ENCODE data around the gene LDLRAD3. TPM values are rescaled to one million over a fixed set of nuclear protein-coding genes. Genes with fewer than 3 reads are reported as not detected.
A peak's percentile ranks its signal among the peaks of the same experiment; 100 is the strongest.

LDLRAD3 gene
- total RNA-seq, 1 experiment from 2014 or later, result 12.1 TPM

DNA sequence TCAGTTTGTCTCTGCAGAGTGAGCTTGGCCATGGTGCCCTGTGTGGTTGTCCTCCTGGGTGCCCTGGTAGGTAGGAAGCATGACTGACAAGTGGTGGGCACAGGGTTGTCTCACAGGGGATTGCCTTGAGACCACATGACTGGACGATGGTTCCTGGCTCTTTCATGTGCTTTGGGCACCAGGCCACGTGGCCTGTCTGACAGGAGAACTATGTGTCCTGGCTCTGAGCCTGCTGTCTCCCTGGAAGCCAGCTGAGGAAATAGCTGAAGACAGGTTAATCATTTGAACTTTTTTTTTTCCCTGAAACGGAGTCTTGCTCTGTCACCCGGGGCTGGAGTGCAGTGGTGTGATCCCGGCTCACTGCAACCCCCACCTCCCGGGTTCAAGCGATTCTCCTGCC, 93.2 kb downstream of the LDLRAD3 start:
- Histone ChIP-seq H2BK20ac (ENCODE audit: low read depth, low read length, poor library complexity, severe bottlenecking) (no peak overlapping the region), H2AK5ac (ENCODE audit: insufficient read length, low read length) (no peak overlapping the region), H3K9ac (ENCODE audit: extremely low read depth, insufficient read length, low read length) (no peak overlapping the region), H3K56ac (ENCODE audit: insufficient read length, low read depth, low read length) (no peak overlapping the region), H3K18ac (ENCODE audit: insufficient read length, low read depth, low read length) (peak overlapping the region; percentile 33), H3K79me1 (ENCODE audit: insufficient read depth, low read depth, low read length, poor library complexity, severe bottlenecking) (peaks cover 5% of the 10 kb centered on the region), H4K20me1 (ENCODE audit: control insufficient read depth, insufficient read depth, insufficient read length) (no peaks in the 10 kb centered on the region), H3K4me1 (ENCODE audit: insufficient read depth, low read length) (peaks cover 4% of the 10 kb centered on the region; the same call in 1 of the 2 replicates), H3K4ac (ENCODE audit: low read depth, low read length) (no peak overlapping the region), H3K27ac (ENCODE audit: insufficient read length, low read depth, low read length) (no peak overlapping the region), H2AFZ (ENCODE audit: low read length) (no peak overlapping the region), H4K5ac (ENCODE audit: insufficient read length, low read depth, low read length) (no peak overlapping the region), H4K91ac (ENCODE audit: insufficient read length, low read depth, low read length) (no peak overlapping the region), H3T11ph (ENCODE audit: low read length) (no peak overlapping the region), H3K14ac (ENCODE audit: insufficient read depth, low read length) (no peak overlapping the region), H3K9me3 (ENCODE audit: control insufficient read depth, low read depth, low read length) (no peaks in the 10 kb centered on the region), H2BK5ac (ENCODE audit: insufficient read length, low read length) (no peak overlapping the region), H3K23me2 (ENCODE audit: insufficient read length, low read depth, low read length, poor library complexity, severe bottlenecking) (no peaks in the 10 kb centered on the region), H4K8ac (replicated peaks; ENCODE audit: insufficient read length, low read depth, low read length) (no peak overlapping the region), H3K23ac (ENCODE audit: insufficient read length, low read depth, low read length) (no peak overlapping the region), H2BK12ac (ENCODE audit: insufficient read length, low read depth, low read length) (no peak overlapping the region), H3K27me3 (ENCODE audit: insufficient read depth, low read length) (no peaks in the 10 kb centered on the region), H3K4me2 (ENCODE audit: insufficient read depth, insufficient read length, low read length) (no peak overlapping the region), H2BK120ac (ENCODE audit: low read depth, low read length, poor library complexity, severe bottlenecking) (no peak overlapping the region), H2BK15ac (ENCODE audit: low read depth, low read length) (no peak overlapping the region), H3K79me2 (ENCODE audit: insufficient read depth, low read length) (no peaks in the 10 kb centered on the region)
- no CpG with 5 or more reads among the region's 7 CpGs for WGBS (ENCODE audit: extremely low coverage, insufficient read length, low lambda C conversion rate)
- DNase-seq, result no peak
- Mint-ChIP-seq H3K27ac (peak overlapping the region in 2 of 3 experiments; percentile 49 to 90; a peak in 2 of 7 replicates), H3K36me3 (ENCODE audit: insufficient read depth in 1 of 3, low read depth in 3 of 3) (peaks cover 4 to 23% (median 7%) of the 10 kb centered on the region in 3 experiments; a peak in 5 of 7 replicates), H3K27me3 (ENCODE audit: low read depth) (no peaks in the 10 kb centered on the region), H3K4me1 (peaks cover 34 to 35% of the 10 kb centered on the region in 2 experiments), H3K9me3 (peaks cover 0 to 2% of the 10 kb centered on the region in 2 experiments; a peak in 1 of 5 replicates), H3K4me3 (no peak overlapping the region)
- no peak for TF ChIP-seq CTCF (conservative IDR thresholded peaks at IDR 0.05)
